Esophagus (tissue), 2 donors: ENCODE results near the gene ESPL1. TPM values are rescaled to one million over a fixed set of nuclear protein-coding genes. Genes with fewer than 3 reads are reported as not detected.

Experiments used
- H3K27ac ChIP-seq, 2 donors: one replicate each; pipeline ENCODE4 v1.5.1; 2013; ENCODE audit warnings: low read depth in 2 of 2, mild to moderate bottlenecking in 2 of 2, inconsistent platforms in 1 of 2, low read length in 1 of 2, moderate library complexity in 1 of 2
- H3K27me3 ChIP-seq, 2 donors: one replicate each; pipeline ENCODE4 v1.6.1; 2013; ENCODE audit warnings: low read length in 2 of 2, control low read depth in 1 of 2, mild to moderate bottlenecking in 1 of 2; ENCODE audit not compliant: insufficient read depth in 2 of 2, control insufficient read depth in 1 of 2
- H3K36me3 ChIP-seq, 2 donors: one replicate each; pipeline ENCODE4 v1.6.1; 2013; ENCODE audit warnings: low read length in 1 of 2; ENCODE audit not compliant: control insufficient read depth in 2 of 2, insufficient read depth in 2 of 2
- H3K4me1 ChIP-seq, 2 donors: one replicate each; pipeline ENCODE4 v1.6.1; 2013; ENCODE audit warnings: low read length in 1 of 2; ENCODE audit not compliant: control insufficient read depth in 2 of 2, insufficient read depth in 2 of 2
- H3K4me3 ChIP-seq, 2 donors: one replicate each; pipeline ENCODE4 v1.5.1; 2013; ENCODE audit warnings: low read length in 2 of 2, mild to moderate bottlenecking in 2 of 2, low read depth in 1 of 2, moderate library complexity in 1 of 2
- H3K9me3 ChIP-seq, 2 donors: one replicate each; pipeline ENCODE4 v1.6.1; 2013; ENCODE audit warnings: mild to moderate bottlenecking in 2 of 2, low read depth in 1 of 2, low read length in 1 of 2, moderate library complexity in 1 of 2; ENCODE audit not compliant: control insufficient read depth in 2 of 2, insufficient read depth in 1 of 2
- WGBS, 2 donors: extraction: QIAGEN DNeasy Blood & Tissue Kit; methylation state at CpG; one replicate each; pipeline ENCODE4 v1.1.7; 2013; 5-methylcytosine and 5-hydroxymethylcytosine counted together
- polyA plus RNA-seq, 2 donors: library from polyadenylated mRNA; stranded (reverse); fragments of 200-250 nt; gene quantifications; one replicate each; pipeline ENCODE4 v1.2.3, GENCODE V29; 2013
- donor health status: healthy with polysubstance abuse.
- donor health status: Bipolar disorder and iron deficiency.

The ESPL1 gene
- polyA plus RNA-seq, 2 donors = 43.8 to 66.1 TPM

DNA sequence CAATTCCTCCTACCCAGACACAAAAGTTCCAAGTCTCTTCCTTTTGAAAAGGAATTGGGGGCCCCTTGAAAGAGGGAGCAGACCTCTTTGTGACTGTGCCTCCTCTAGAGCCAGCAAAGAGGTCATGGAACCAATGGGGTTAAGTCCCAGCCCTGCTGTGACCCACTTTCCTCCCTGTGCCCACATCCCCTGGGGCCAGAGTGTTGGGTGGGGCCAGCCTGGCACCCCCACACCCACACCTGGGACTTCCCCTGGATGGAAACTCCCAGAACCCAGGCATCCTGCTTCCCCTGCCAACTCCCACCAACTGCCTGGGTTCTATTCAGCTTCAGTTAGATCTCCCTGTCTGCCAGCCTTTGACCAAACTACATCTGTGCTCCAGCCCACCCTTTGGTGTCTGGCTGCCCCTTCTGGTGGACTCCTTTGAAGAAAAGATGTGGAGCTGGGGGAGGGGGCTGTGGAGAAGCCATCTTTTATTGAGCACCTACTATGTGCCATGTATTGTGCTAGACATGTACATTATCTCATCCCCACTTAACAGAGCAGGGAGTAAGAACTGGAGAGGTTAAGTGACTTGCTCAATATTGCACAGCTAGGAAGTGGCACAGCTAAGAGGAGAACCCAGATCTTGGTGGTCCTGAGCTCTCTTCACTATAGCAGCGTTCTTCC is 31.5 kb upstream of the ESPL1 start:
- Histone ChIP-seq H3K9me3 (no peaks in the 10 kb centered on the region), H3K27ac (peak overlapping the region; percentile 59 to 65), H3K4me1 (peaks cover 3 to 26% of the 10 kb centered on the region in 2 donors), H3K36me3 (no peaks in the 10 kb centered on the region), H3K27me3 (no peaks in the 10 kb centered on the region), H3K4me3 (no peak overlapping the region)
- 88 to 93% methylated on average over 1 of the region's 1 CpG for WGBS, 2 donors

DNA sequence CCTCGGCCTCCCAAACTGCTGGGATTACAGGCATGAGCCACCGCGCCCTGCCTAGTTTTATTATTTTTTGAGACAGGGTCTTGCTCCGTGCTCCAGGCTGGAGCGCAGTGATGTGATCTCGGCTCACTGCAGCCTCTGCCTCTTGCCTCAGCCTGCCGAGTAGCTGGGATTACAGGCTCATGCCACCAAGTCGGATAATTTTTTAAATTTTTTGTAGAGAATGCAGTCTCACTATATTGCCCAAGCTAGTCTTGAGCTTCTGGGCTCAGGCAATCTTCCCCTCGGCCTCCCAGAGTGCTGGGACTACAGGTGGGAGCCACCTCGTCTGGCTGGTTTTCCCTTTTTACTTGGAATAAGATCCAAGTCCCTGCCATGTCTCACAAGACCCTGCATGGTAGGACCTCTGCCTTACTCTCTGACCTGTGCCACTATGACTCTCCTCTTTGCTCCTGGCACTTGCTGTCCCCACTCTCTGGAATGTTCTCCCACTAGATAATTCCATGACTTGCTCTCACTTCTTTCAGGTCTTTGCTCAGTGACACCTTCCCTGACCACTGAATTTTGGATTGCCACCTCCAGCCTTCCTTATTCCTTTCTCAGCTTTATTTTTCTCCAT is 28.3 kb upstream of the ESPL1 start:
- no peaks in the 10 kb centered on the region for H3K27me3 ChIP-seq
- H3K27ac ChIP-seq = no peak overlapping the region
- H3K9me3 ChIP-seq = no peaks in the 10 kb centered on the region
- peaks cover 3 to 9% of the 10 kb centered on the region in 2 donors for H3K4me1 ChIP-seq
- H3K36me3 ChIP-seq = no peaks in the 10 kb centered on the region
- H3K4me3 ChIP-seq = no peak overlapping the region
- WGBS, 2 donors = 89 to 95% methylated on average over 10 of the region's 10 CpGs

DNA sequence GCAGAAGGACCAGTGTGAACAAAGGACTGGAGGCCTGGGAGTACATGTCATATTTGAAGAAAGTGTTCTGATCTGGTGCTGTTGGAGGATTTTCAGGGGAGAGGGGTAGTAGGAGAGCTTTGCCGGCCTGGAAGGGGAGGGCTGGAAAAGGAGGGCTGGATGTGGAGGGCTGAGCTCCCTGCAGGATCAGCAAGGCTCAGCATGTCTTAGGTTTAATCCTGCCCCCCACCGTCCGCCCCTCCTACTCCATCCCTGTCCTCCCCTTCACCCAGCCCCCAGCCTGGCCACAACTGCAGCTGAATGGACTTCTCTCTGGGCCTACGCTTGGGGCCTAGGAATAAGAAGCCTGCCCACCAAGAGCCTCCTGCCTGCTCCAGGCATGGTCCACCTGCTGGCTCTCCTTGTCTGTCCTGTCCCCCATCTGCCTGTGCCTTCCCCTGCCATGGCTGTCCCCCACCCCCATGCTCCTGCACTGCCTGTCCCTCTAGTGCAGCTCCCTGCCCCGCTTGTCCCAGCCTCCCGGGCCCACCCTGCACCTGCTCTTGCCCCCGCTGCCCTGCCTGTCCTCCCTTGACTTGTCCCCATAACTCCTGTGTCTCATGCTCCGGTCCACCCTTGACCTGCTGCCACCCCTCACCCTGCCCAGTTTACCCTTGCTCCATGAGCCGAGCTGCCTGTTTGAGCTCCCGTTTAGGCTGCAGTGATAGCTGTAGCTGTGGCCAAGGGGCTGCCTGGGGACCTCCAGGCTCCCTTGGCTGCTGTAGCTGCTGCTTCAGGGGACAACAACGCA is 26.3 kb upstream of the ESPL1 start:
- no peaks in the 10 kb centered on the region for H3K9me3 ChIP-seq
- H3K27me3 ChIP-seq = no peaks in the 10 kb centered on the region
- WGBS, 2 donors = 79 to 81% methylated on average over 9 to 11 of the region's 11 CpGs
- no peak overlapping the region for H3K4me3 ChIP-seq
- H3K4me1 ChIP-seq = peaks cover 0 to under 1% of the 10 kb centered on the region in 2 donors
- no peak overlapping the region for H3K27ac ChIP-seq
- no peaks in the 10 kb centered on the region for H3K36me3 ChIP-seq

DNA sequence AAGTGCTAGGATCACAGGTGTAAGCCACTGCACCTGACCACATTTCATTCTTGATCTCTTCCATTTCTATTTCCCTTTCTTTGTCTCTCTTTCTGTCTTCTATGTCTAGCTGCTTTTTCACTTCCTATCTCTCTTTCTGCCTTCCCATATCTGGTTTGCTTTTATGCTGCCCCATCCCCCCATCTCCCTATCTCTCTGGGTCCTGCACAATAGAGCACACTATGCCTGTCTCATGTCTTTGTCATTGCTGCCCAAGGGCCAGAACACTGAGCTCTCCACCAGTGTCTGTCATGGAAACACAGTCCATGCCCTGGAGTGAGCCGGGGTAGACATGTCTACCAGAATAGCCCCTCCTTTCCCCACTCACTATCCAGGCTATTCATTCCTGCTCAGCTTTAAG is 23.8 kb upstream of the ESPL1 start:
- H3K4me1 ChIP-seq = no peaks in the 10 kb centered on the region
- H3K27ac ChIP-seq = no peak overlapping the region
- no peak overlapping the region for H3K4me3 ChIP-seq
- H3K27me3 ChIP-seq = no peaks in the 10 kb centered on the region
- H3K36me3 ChIP-seq = no peaks in the 10 kb centered on the region
- H3K9me3 ChIP-seq = no peaks in the 10 kb centered on the region
- 66 to 76% methylated on average over 1 of the region's 1 CpG for WGBS, 2 donors

DNA sequence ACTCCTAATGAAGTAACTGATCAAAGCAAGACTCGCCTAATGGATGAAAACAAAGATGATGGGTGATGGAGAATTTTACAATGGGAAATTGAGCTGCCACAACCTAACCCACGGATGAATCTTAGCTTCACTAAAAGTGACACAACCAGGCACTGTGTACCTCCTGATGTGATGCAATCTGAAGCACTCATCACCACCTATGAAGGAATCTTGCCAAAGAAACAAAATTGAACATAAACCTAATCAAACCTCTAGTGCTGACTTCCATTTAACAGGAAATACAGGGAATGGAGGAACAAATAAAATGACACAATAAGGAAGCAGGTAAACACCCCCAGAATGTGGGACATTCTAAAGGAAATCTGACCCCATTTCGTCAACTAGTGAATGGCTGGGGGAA is 22.8 kb upstream of the ESPL1 start:
- Histone ChIP-seq H3K9me3 (no peaks in the 10 kb centered on the region), H3K36me3 (no peaks in the 10 kb centered on the region), H3K4me3 (no peak overlapping the region), H3K4me1 (no peaks in the 10 kb centered on the region), H3K27me3 (no peaks in the 10 kb centered on the region), H3K27ac (no peak overlapping the region)
- WGBS, 2 donors = 78 to 79% methylated on average over 3 of the region's 3 CpGs

DNA sequence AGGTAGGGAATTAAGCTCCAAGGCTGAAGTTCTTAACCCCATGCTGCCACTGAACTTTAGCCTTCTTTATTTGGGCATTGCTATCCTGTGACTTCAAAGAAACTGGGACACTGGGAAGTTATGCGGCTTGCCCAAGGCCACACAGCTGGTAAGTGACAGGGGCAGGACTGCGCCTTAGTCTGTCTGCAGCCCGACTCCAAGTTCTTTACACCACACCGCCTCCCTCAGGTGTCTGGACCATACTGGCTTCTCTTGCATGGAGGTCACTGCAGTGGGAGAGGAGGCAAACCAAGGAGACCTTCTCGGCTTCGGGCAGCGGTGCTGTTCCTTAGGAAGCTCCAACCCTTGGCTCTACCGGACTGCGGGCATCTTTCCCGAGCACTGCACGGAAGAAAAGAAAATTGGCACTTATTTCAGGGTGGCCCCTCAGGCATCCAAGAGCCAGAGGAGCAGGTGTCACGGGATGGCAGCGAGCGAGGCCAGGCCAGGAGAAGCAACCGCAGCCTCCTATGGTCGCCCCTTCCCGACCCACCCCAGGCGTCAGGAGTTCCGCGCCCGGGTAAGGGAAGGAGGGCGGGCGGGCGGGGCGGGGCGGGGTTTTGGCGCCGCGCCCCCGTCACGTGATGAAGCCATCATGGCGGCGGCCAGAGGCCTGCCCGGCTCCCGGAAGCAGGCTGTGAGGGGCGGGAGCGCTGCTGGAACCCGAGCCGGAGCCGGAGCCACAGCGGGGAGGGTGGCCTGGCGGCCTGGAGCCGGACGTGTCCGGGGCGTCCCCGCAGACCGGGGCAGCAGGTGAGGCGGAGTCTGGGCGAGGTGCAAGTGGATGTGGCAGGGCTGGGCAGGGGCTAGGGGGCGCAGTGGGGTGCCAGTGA is 16.4 kb upstream of the ESPL1 start:
- Histone ChIP-seq H3K36me3 (peaks cover 0 to 19% of the 10 kb centered on the region in 2 donors), H3K27ac (peak overlapping the region; percentile 96 to 98), H3K4me1 (peaks cover 11 to 13% of the 10 kb centered on the region in 2 donors), H3K9me3 (no peaks in the 10 kb centered on the region), H3K27me3 (no peaks in the 10 kb centered on the region), H3K4me3 (peak overlapping the region; percentile 91 to 94)
- WGBS, 2 donors = 1% methylated on average over 39 to 51 of the region's 51 CpGs

DNA sequence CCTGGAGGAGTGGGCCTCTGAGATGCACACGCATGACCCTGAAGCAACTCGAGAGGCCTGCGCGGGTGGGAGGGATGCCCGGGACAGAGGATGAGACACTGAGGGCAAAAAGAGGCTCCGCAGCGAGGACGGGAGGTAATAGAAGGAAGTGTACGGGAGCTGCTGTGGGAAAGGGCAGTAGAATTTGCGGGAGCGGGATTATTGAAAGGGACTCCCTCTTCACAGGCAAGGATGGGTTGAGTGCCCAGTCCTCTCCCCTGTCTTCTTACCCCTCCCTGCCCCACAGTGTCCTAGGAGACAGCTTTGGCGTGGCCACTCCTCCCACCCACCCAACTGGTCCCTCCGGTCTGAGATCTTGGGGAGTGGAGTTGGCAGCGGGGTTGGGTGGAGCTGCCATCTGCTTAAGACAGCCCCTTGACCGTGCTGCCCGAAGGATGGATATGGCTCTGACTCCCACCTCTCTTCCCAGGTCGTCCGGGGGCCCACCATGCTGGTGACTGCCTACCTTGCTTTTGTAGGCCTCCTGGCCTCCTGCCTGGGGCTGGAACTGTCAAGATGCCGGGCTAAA is 15.7 kb upstream of the ESPL1 start:
- Histone ChIP-seq H3K27ac (peak overlapping the region; percentile 96 to 98), H3K4me3 (peak overlapping the region; percentile 91 to 94), H3K9me3 (no peaks in the 10 kb centered on the region), H3K27me3 (no peaks in the 10 kb centered on the region), H3K36me3 (peaks cover 0 to 19% of the 10 kb centered on the region in 2 donors), H3K4me1 (peaks cover 11 to 13% of the 10 kb centered on the region in 2 donors)
- 5 to 8% methylated on average over 19 of the region's 19 CpGs for WGBS, 2 donors

DNA sequence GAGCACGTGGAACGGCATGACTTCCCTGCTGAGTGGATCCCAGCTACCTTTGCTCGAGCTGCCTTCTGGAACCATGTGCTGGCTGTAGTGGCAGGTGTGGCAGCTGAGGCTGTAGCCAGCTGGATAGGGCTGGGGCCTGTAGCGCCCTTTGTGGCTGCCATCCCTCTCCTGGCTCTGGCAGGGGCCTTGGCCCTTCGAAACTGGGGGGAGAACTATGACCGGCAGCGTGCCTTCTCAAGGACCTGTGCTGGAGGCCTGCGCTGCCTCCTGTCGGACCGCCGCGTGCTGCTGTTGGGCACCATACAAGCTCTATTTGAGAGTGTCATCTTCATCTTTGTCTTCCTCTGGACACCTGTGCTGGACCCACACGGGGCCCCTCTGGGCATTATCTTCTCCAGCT is 14.8 kb upstream of the ESPL1 start:
- no peaks in the 10 kb centered on the region for H3K9me3 ChIP-seq
- H3K36me3 ChIP-seq = peaks cover 0 to 19% of the 10 kb centered on the region in 2 donors
- H3K4me3 ChIP-seq = peak overlapping the region in 1 of 2 donors; percentile 91
- no peaks in the 10 kb centered on the region for H3K27me3 ChIP-seq
- peak overlapping the region; percentile 96 to 98 for H3K27ac ChIP-seq
- H3K4me1 ChIP-seq = peaks cover 11 to 13% of the 10 kb centered on the region in 2 donors
- 88 to 89% methylated on average over 13 of the region's 13 CpGs for WGBS, 2 donors
